Endometrium (tissue), 2 donors: ENCODE data around the gene SOCS6.
"Not testable (repeated sequence)": the region's sequence is repeated elsewhere in the genome, so short reads cannot be mapped to it uniquely, and the experiment has no call there.

ENCODE experiments used
- FAIRE-seq: peaks from 2 replicates; lab custom pipeline; 2012; peaks lifted over from hg19 to GRCh38; lab: Jason Lieb, UNC
- donor health status: control.
- donor health status: control.

SOCS6 gene

GRCh38 chr18:70362258-70362657, 73.4 kb downstream of the SOCS6 start:
- no peak for FAIRE-seq

GRCh38 chr18:70363861-70364260, 75.0 kb downstream of the SOCS6 start:
- no peak for FAIRE-seq

- no peak for FAIRE-seq
Measured at GRCh38 chr18:70365361-70365760, 76.5 kb downstream of the SOCS6 start.

- no peak for FAIRE-seq
Measured at GRCh38 chr18:70366174-70366573, 77.3 kb downstream of the SOCS6 start.

GRCh38 chr18:70366670-70367069, 77.8 kb downstream of the SOCS6 start:
- FAIRE-seq: no peak

GRCh38 chr18:70367344-70367743, 78.5 kb downstream of the SOCS6 start:
- FAIRE-seq: not testable (repeated sequence)

- FAIRE-seq: no peak
Measured at GRCh38 chr18:70368903-70369302, 80.1 kb downstream of the SOCS6 start.

GRCh38 chr18:70370762-70371733, 82.2 kb downstream of the SOCS6 start:
- FAIRE-seq: no peak

GRCh38 chr18:70371908-70372307, 83.1 kb downstream of the SOCS6 start:
- FAIRE-seq: no peak

GRCh38 chr18:70372450-70373041, 83.7 kb downstream of the SOCS6 start:
- no peak for FAIRE-seq

GRCh38 chr18:70373042-70373519, 84.2 kb downstream of the SOCS6 start:
- no peak for FAIRE-seq

GRCh38 chr18:70374154-70374553, 85.3 kb downstream of the SOCS6 start:
- no peak for FAIRE-seq

GRCh38 chr18:70376137-70376913, 87.5 kb downstream of the SOCS6 start:
- no peak for FAIRE-seq

- no peak for FAIRE-seq
Measured at GRCh38 chr18:70376914-70377258, 88.0 kb downstream of the SOCS6 start.

GRCh38 chr18:70377317-70377799, 88.5 kb downstream of the SOCS6 start:
- FAIRE-seq: no peak

- no peak for FAIRE-seq
Measured at GRCh38 chr18:70377857-70378701, 89.2 kb downstream of the SOCS6 start.
